ENCODE data around the gene OSBP.
"Not testable (repeated sequence)": the region's sequence is repeated elsewhere in the genome, so short reads cannot be mapped to it uniquely, and the experiment has no call there.

OSBP gene

GRCh38 chr11:59553323-59553722, 62.3 kb downstream of the OSBP start:
- no peak for DNase-seq (ENCODE audit: low read depth in 2 of 2)

GRCh38 chr11:59552844-59553243, 62.7 kb downstream of the OSBP start:
- no peak for DNase-seq (ENCODE audit: low read depth in 2 of 2)

- no peak for DNase-seq (ENCODE audit: low read depth in 2 of 2)
These were observed 63.7 kb downstream of the OSBP start for GRCh38 chr11:59551659-59552521.

GRCh38 chr11:59550842-59551658, 64.5 kb downstream of the OSBP start:
- peak; percentile 54 to 60 for DNase-seq (ENCODE audit: low read depth in 2 of 2)

GRCh38 chr11:59550368-59550841, 65.2 kb downstream of the OSBP start:
- DNase-seq (ENCODE audit: low read depth in 2 of 2), result peak; percentile 87

GRCh38 chr11:59548309-59548656, 67.3 kb downstream of the OSBP start:
- DNase-seq (ENCODE audit: low read depth in 2 of 2), result no peak

- not testable (repeated sequence) for DNase-seq (ENCODE audit: low read depth in 2 of 2)
These were observed 67.8 kb downstream of the OSBP start for GRCh38 chr11:59547605-59548308.

- no peak for DNase-seq (ENCODE audit: low read depth in 2 of 2)
These were observed 70.2 kb downstream of the OSBP start for GRCh38 chr11:59545179-59546020.

- no peak for DNase-seq (ENCODE audit: low read depth in 2 of 2)
These were observed 70.8 kb downstream of the OSBP start for GRCh38 chr11:59544869-59545178.

- DNase-seq (ENCODE audit: low read depth in 2 of 2), result not testable (repeated sequence)
These were observed 71.9 kb downstream of the OSBP start for GRCh38 chr11:59543713-59544112.

- DNase-seq (ENCODE audit: low read depth in 2 of 2), result no peak
These were observed 73.3 kb downstream of the OSBP start for GRCh38 chr11:59542142-59542810.

- DNase-seq (ENCODE audit: low read depth in 2 of 2), result no peak
These were observed 80.9 kb downstream of the OSBP start for GRCh38 chr11:59534676-59535075.

GRCh38 chr11:59532620-59533019, 83.0 kb downstream of the OSBP start:
- no peak for DNase-seq (ENCODE audit: low read depth in 2 of 2)

GRCh38 chr11:59528711-59529110, 86.9 kb downstream of the OSBP start:
- no peak for DNase-seq (ENCODE audit: low read depth in 2 of 2)
